Calu3 (cell line): ENCODE results near the gene C6orf136. TPM values are rescaled to one million over a fixed set of nuclear protein-coding genes. Genes with fewer than 3 reads are reported as not detected.
"Not testable (repeated sequence)": the region's sequence is repeated elsewhere in the genome, so short reads cannot be mapped to it uniquely, and the experiment has no call there.

ENCODE experiments used
- Bru-seq: library from RNA; stranded (reverse); fragments of 400-500 nt; gene quantifications from one replicate; lab custom pipeline; 2021; lab: Mats Ljungman, UMichigan
- BruChase-seq, 2 experiments: library from RNA; stranded (reverse); fragments of 400-500 nt; gene quantifications; one replicate each; lab custom pipeline; 2021; lab: Mats Ljungman, UMichigan
- BruUV-seq: library from RNA; stranded (reverse); fragments of 400-500 nt; replicated peaks from 2 replicates; lab custom pipeline; 2021; lab: Mats Ljungman, UMichigan
- CTCF ChIA-PET: fragments of 300-600 bp; sonication (Branson Sonifier 250); formaldehyde crosslinking; loops from one replicate; lab custom pipeline; 2022; ENCODE audit warnings: antibody characterized with exemption; lab: Charles Lee
- DNase-seq: peaks from one replicate; pipeline ENCODE4 v3.0.0; 2022
- H3K27ac Mint-ChIP-seq: one replicate; pipeline ENCODE4 v1.8.0; 2022; ENCODE audit warnings: mixed read lengths; ENCODE audit not compliant: unreplicated experiment
- H3K27me3 Mint-ChIP-seq: one replicate; pipeline ENCODE4 v1.8.0; 2022; ENCODE audit warnings: mixed read lengths; ENCODE audit not compliant: unreplicated experiment
- H3K36me3 Mint-ChIP-seq: one replicate; pipeline ENCODE4 v1.8.0; 2022; ENCODE audit warnings: mild to moderate bottlenecking, moderate library complexity, mixed read lengths; ENCODE audit not compliant: insufficient read depth, unreplicated experiment
- H3K4me1 Mint-ChIP-seq: one replicate; pipeline ENCODE4 v1.8.0; 2022; ENCODE audit warnings: mild to moderate bottlenecking, low read depth, mixed read lengths; ENCODE audit not compliant: unreplicated experiment
- H3K4me3 Mint-ChIP-seq: one replicate; pipeline ENCODE4 v1.8.0; 2022; ENCODE audit warnings: mild to moderate bottlenecking, low read depth, moderate library complexity, mixed read lengths; ENCODE audit not compliant: unreplicated experiment
- H3K9me3 Mint-ChIP-seq: one replicate; pipeline ENCODE4 v1.8.0; 2022; ENCODE audit warnings: low read depth, mixed read lengths; ENCODE audit not compliant: unreplicated experiment
- CTCF ChIP-seq: fragments of 200-600 bp; IDR thresholded peaks from one replicate; pipeline ENCODE4 v1.8.0; 2022; ENCODE audit warnings: antibody characterized with exemption; ENCODE audit not compliant: unreplicated experiment
- intact Hi-C: fragments of 100-400 bp; cut with micrococcal nuclease; formaldehyde crosslinking; loops from one replicate; pipeline ENCODE4 v1.10.0; 2022; ENCODE audit not compliant: unreplicated experiment
- long read RNA-seq: library from polyadenylated mRNA; stranded (forward); transcript quantifications from one replicate; pipeline ENCODE4 v2.0.0, GENCODE V29; 2022
- total RNA-seq: library from RNA; stranded (reverse); gene quantifications from 2 replicates; pipeline ENCODE4 v1.2.3, GENCODE V29; 2022

C6orf136 gene
- total RNA-seq: 25.3 and 32.4 TPM in 2 replicates
- percentile 66 among the genes with signal in this experiment for Bru-seq, nascent RNA
- BruChase-seq, experiment 1, labeled RNA remaining after a 6-hour chase: percentile 73 among the genes with signal in this experiment
- BruChase-seq, experiment 2, labeled RNA remaining after a 2-hour chase: percentile 79 among the genes with signal in this experiment
- long read RNA-seq, transcript C6orf136-203 (6 exons, 1,402 nt): major isoform, 17 of 24 reads
- long read RNA-seq, partial matches to known transcripts: 0 of 24 reads
- long read RNA-seq, other reads (novel, unspliced or antisense): 4 of 24 reads

GRCh38 chr6:30646450-30647241, at the start of gene C6orf136:
Gene C6orf136 (plus strand): TSS chr6:30647133. CDS start chr6:30647232, 99 bp downstream.
- Mint-ChIP-seq H3K36me3 (peaks cover 77% of the 10 kb centered on the region), H3K4me1 (peaks cover 13% of the 10 kb centered on the region), H3K4me3 (peak within 1 kb of the TSS; percentile 78), H3K27me3 (no peaks in the 10 kb centered on the region), H3K9me3 (no peaks in the 10 kb centered on the region), H3K27ac (peak within 1 kb of the TSS; percentile 69)
- intact Hi-C loops: no loop called here
- TF ChIP-seq CTCF: no peak
- peak; percentile 92 for DNase-seq
- TSS peak; percentile 26 for BruUV-seq
- CTCF ChIA-PET: interaction anchor here (0.6 to 1.0 kb wide), 5 partner anchors 29 to 172 kb away, joined by 3 to 4 read pairs (median 3); partner anchors contain the start of gene MRPS18B

- Mint-ChIP-seq H3K36me3 (peaks cover 89% of the 10 kb centered on the region), H3K27ac (peak overlapping the region; percentile 41)
- CTCF ChIA-PET: interaction anchor here (0.7 to 3.2 kb wide), 10 partner anchors 13 to 144 kb away, joined by 3 to 28 read pairs (median 4); no protein-coding TSS in a partner anchor
- not testable (repeated sequence) for H3K4me1 Mint-ChIP-seq, BruUV-seq, H3K4me3 Mint-ChIP-seq, H3K9me3 Mint-ChIP-seq, H3K27me3 Mint-ChIP-seq
- peak; percentile 88 for DNase-seq
- intact Hi-C loops: loop anchor here (1.0 to 5.0 kb wide), 2 partner anchors 55 to 114 kb away; no protein-coding TSS in a partner anchor
- peak; percentile 88 for TF ChIP-seq CTCF
Observed at GRCh38 chr6:30597315-30598144, 49.4 kb upstream of the C6orf136 start.

GRCh38 chr6:30598912-30599624, 47.9 kb upstream of the C6orf136 start:
- DNase-seq: no peak
- Mint-ChIP-seq H3K36me3 (peaks cover 94% of the 10 kb centered on the region), H3K9me3 (no peaks in the 10 kb centered on the region), H3K4me3 (no peak overlapping the region), H3K27ac (peak overlapping the region; percentile 35), H3K4me1 (no peaks in the 10 kb centered on the region), H3K27me3 (no peaks in the 10 kb centered on the region)
- BruUV-seq: no TSS peak
- CTCF ChIA-PET: interaction anchor here (1.2 to 3.2 kb wide), 3 partner anchors 16 to 117 kb away, joined by 3 to 28 read pairs (median 5); no protein-coding TSS in a partner anchor
- TF ChIP-seq CTCF: no peak
- intact Hi-C loops: loop anchor here (5.0 kb wide), 1 partner anchor 57 kb away; no protein-coding TSS in a partner anchor
